Measurements from ENCODE around the gene XRRA1.

DNA sequence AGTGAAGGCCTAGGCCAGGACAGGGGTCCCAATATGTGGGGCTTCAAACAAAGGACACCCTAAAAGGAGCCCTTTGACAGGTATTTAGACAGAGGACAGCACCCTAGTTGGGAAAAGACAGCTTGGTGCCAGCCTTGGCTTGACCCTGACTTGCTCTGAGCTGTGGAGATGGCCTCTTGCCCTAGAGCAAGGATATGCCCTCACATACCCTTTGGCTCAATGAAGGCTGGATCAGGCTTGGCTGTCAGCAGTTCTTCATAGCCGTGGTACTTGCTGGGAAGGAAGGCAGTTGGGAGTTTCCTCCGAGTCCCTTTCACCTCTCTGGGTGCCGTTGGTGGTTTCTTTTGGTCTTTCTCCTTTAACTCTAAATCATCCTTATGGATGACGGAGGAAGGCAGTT, 104.0 kb downstream of the XRRA1 start:
- TF ChIP-seq, protein P1, sequence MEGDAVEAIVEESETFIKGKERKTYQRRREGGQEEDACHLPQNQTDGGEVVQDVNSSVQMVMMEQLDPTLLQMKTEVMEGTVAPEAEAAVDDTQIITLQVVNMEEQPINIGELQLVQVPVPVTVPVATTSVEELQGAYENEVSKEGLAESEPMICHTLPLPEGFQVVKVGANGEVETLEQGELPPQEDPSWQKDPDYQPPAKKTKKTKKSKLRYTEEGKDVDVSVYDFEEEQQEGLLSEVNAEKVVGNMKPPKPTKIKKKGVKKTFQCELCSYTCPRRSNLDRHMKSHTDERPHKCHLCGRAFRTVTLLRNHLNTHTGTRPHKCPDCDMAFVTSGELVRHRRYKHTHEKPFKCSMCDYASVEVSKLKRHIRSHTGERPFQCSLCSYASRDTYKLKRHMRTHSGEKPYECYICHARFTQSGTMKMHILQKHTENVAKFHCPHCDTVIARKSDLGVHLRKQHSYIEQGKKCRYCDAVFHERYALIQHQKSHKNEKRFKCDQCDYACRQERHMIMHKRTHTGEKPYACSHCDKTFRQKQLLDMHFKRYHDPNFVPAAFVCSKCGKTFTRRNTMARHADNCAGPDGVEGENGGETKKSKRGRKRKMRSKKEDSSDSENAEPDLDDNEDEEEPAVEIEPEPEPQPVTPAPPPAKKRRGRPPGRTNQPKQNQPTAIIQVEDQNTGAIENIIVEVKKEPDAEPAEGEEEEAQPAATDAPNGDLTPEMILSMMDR (IDR thresholded peaks at IDR 0.05), result no peak
- no peak for TF ChIP-seq POLR2A (IDR thresholded peaks at IDR 0.05)

All from ovary (tissue), 3 donors.